ENCODE data around the gene MYBPH.

MYBPH gene

GRCh38 chr1:203170625-203171330 lies 4.8 kb downstream of the MYBPH start:
- ATAC-seq = no peak
- TF ChIP-seq TSHZ2 (CRISPR knock-in tag; IDR thresholded peaks at IDR 0.05) (no peak), CSRNP3 (CRISPR knock-in tag; IDR thresholded peaks at IDR 0.05) (no peak), CREB5 (CRISPR knock-in tag; IDR thresholded peaks at IDR 0.05; ENCODE audit: low read depth) (no peak), TCF4 (CRISPR knock-in tag; IDR thresholded peaks at IDR 0.05; ENCODE audit: borderline replicate concordance) (no peak), PPARA (CRISPR knock-in tag; IDR thresholded peaks at IDR 0.05; ENCODE audit: borderline replicate concordance) (no peak), OSR1 (CRISPR knock-in tag; IDR thresholded peaks at IDR 0.05) (no peak), ESRRG (CRISPR knock-in tag; IDR thresholded peaks at IDR 0.05) (no peak), TOX (CRISPR knock-in tag; IDR thresholded peaks at IDR 0.05; ENCODE audit: borderline replicate concordance) (no peak), ZNF8 (CRISPR knock-in tag; IDR thresholded peaks at IDR 0.05) (no peak), GLIS3 (CRISPR knock-in tag; IDR thresholded peaks at IDR 0.05) (no peak), SNAI2 (CRISPR knock-in tag; IDR thresholded peaks at IDR 0.05) (no peak), ZFP30 (CRISPR knock-in tag; IDR thresholded peaks at IDR 0.05) (no peak), ZNF70 (CRISPR knock-in tag; IDR thresholded peaks at IDR 0.05) (no peak), ZFP3 (CRISPR knock-in tag; IDR thresholded peaks at IDR 0.05) (no peak), CSDC2 (CRISPR knock-in tag; IDR thresholded peaks at IDR 0.05) (no peak), ZNF565 (CRISPR knock-in tag; conservative IDR thresholded peaks at IDR 0.05; ENCODE audit: low read depth) (no peak), BACH2 (CRISPR knock-in tag; IDR thresholded peaks at IDR 0.05; ENCODE audit: borderline replicate concordance) (no peak), ZC3H10 (CRISPR knock-in tag; IDR thresholded peaks at IDR 0.05) (no peak)
- TF ChIP-seq, protein P1, sequence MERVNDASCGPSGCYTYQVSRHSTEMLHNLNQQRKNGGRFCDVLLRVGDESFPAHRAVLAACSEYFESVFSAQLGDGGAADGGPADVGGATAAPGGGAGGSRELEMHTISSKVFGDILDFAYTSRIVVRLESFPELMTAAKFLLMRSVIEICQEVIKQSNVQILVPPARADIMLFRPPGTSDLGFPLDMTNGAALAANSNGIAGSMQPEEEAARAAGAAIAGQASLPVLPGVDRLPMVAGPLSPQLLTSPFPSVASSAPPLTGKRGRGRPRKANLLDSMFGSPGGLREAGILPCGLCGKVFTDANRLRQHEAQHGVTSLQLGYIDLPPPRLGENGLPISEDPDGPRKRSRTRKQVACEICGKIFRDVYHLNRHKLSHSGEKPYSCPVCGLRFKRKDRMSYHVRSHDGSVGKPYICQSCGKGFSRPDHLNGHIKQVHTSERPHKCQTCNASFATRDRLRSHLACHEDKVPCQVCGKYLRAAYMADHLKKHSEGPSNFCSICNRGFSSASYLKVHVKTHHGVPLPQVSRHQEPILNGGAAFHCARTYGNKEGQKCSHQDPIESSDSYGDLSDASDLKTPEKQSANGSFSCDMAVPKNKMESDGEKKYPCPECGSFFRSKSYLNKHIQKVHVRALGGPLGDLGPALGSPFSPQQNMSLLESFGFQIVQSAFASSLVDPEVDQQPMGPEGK (CRISPR knock-in tag; IDR thresholded peaks at IDR 0.05; ENCODE audit: borderline replicate concordance) = no peak
- TF ChIP-seq, protein P2, sequence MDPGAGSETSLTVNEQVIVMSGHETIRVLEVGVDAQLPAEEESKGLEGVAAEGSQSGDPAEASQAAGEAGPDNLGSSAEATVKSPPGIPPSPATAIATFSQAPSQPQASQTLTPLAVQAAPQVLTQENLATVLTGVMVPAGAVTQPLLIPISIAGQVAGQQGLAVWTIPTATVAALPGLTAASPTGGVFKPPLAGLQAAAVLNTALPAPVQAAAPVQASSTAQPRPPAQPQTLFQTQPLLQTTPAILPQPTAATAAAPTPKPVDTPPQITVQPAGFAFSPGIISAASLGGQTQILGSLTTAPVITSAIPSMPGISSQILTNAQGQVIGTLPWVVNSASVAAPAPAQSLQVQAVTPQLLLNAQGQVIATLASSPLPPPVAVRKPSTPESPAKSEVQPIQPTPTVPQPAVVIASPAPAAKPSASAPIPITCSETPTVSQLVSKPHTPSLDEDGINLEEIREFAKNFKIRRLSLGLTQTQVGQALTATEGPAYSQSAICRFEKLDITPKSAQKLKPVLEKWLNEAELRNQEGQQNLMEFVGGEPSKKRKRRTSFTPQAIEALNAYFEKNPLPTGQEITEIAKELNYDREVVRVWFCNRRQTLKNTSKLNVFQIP (CRISPR knock-in tag; IDR thresholded peaks at IDR 0.05; ENCODE audit: borderline replicate concordance, low read depth) = no peak

DNA sequence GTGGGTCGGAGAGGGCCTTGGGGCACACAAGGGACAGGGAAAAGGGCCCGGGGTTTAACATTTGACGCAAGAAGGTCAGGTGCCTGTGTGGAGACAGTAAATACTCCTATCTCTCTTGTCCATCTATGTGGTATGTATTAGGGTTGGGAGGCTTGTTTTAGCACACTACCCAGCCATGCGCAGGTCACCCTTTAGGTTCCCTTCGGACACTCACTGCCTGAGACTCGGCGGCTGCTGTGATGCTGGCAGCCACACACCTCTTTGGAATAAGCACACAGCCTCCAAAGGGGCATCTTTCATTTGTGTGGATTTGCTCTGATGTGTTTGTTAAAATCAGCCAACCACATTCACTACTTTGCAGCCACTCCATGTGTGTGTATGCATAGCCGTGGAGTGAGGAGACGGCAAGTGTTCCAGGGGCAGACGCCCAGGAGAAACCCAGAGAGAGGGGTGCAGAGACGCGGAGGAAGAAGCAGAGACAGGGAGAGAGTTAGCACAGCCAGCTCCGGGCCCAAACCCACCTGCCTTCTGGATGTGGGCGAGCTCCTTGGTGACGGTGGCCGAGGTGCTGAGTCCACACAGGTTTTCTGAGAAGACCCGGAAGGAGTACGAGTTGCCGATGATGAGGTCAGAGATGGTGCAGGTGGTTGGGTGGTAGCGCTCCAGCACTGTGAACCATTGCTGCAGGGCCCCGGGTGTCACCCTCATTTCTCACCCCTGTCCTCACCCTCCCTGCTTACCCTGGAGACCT lies 5.7 kb downstream of the MYBPH start:
- TF ChIP-seq ESRRG (CRISPR knock-in tag; IDR thresholded peaks at IDR 0.05) = no peak
- no peak for TF ChIP-seq CSDC2 (CRISPR knock-in tag; IDR thresholded peaks at IDR 0.05)
- TF ChIP-seq ZNF8 (CRISPR knock-in tag; IDR thresholded peaks at IDR 0.05) = no peak
- no peak for TF ChIP-seq OSR1 (CRISPR knock-in tag; IDR thresholded peaks at IDR 0.05)
- TF ChIP-seq ZNF70 (CRISPR knock-in tag; IDR thresholded peaks at IDR 0.05) = no peak
- TF ChIP-seq ISL1 (CRISPR knock-in tag; IDR thresholded peaks at IDR 0.05) = no peak
- TF ChIP-seq BACH2 (CRISPR knock-in tag; IDR thresholded peaks at IDR 0.05; ENCODE audit: borderline replicate concordance) = no peak
- TF ChIP-seq SNAI2 (CRISPR knock-in tag; IDR thresholded peaks at IDR 0.05) = no peak
- no peak for TF ChIP-seq RARB (CRISPR knock-in tag; IDR thresholded peaks at IDR 0.05)
- no peak for TF ChIP-seq GLIS3 (CRISPR knock-in tag; IDR thresholded peaks at IDR 0.05)
- TF ChIP-seq, protein P2 (CRISPR knock-in tag; IDR thresholded peaks at IDR 0.05; ENCODE audit: borderline replicate concordance, low read depth) = no peak
- no peak for ATAC-seq
